Prostate gland (tissue), 2 donors: ENCODE results near the gene EPM2AIP1.

Experiments used
- POLR2A ChIP-seq: fragments of 450-650 bp; IDR thresholded peaks from one replicate; pipeline ENCODE4 v1.6.1; 2016; ENCODE audit warnings: antibody characterized with exemption, mild to moderate bottlenecking
- POLR2AphosphoS5 ChIP-seq: sonication (generic); formaldehyde crosslinking; IDR thresholded peaks from one replicate; pipeline ENCODE4 v1.6.1; 2017; ENCODE audit warnings: antibody characterized with exemption
- TF ChIP-seq, protein P1 (sequence below), 4 experiments: fragments of 200-600 bp in 2 of 4; fragments of 450-650 bp in 2 of 4; sonication (generic) in 2 of 4; IDR thresholded peaks; 1 replicate in 3 of 4; 2 replicates in 1 of 4; pipeline ENCODE4 v1.5.1; 2016 to 2019; ENCODE audit warnings: antibody characterized with exemption in 4 of 4, mild to moderate bottlenecking in 2 of 4, moderate library complexity in 2 of 4

DNA sequence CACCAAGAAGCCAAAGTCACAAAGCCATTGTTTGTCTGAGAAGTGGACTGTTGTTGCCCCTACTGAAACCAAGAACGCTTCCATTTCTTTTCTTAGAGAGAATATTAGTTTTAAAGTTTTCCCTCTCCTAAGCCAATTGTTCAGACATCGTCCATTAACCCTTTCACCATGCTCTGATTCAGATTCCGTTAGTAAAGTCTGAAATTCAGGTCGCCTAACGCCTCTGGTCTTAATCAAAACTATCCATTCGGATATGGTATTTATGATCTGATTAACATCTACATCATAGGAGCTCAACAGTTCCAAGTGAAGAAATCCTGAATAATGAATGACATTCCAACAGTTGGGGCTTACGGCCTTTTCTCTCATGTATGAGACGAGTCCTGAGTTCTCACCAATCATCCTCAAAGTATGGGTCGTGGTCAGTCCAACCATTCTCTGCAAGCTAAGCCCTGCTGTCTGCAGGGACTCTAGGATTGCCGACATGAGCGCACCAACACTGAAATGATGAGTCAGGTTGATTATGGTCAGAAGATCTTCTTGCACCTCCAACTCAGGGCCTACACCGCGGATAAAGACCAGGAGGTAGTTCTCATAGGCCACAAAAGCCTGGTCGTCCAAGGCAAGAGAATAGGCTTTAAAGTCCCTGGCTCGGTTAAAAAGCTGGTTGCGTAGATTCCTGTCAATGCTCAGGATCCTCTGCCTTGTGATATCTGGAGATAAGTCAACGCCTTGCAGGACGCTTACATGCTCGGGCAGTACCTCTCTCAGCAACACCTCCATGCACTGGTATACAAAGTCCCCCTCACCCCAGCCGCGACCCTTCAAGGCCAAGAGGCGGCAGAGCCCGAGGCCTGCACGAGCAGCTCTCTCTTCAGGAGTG is 767 bp downstream of the EPM2AIP1 start:
- TF ChIP-seq POLR2AphosphoS5, result no peak
- TF ChIP-seq, protein P1, sequence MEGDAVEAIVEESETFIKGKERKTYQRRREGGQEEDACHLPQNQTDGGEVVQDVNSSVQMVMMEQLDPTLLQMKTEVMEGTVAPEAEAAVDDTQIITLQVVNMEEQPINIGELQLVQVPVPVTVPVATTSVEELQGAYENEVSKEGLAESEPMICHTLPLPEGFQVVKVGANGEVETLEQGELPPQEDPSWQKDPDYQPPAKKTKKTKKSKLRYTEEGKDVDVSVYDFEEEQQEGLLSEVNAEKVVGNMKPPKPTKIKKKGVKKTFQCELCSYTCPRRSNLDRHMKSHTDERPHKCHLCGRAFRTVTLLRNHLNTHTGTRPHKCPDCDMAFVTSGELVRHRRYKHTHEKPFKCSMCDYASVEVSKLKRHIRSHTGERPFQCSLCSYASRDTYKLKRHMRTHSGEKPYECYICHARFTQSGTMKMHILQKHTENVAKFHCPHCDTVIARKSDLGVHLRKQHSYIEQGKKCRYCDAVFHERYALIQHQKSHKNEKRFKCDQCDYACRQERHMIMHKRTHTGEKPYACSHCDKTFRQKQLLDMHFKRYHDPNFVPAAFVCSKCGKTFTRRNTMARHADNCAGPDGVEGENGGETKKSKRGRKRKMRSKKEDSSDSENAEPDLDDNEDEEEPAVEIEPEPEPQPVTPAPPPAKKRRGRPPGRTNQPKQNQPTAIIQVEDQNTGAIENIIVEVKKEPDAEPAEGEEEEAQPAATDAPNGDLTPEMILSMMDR (IDR thresholded peaks at IDR 0.05), result no peak
- no peak for TF ChIP-seq POLR2A
